Activated CD8-positive, alpha-beta memory T cell treated with anti-CD3 and anti-CD28 coated beads, Interleukin-2, amount 50 U/mL, for 24 hours (primary cell): ENCODE results near the gene HERPUD2.
"Not testable (repeated sequence)": the region's sequence is repeated elsewhere in the genome, so short reads cannot be mapped to it uniquely, and the experiment has no call there.

ENCODE experiments used
- DNase-seq: peaks from one replicate; pipeline ENCODE4 v3.0.0-alpha.2; 2020; ENCODE audit errors: extremely low read depth

HERPUD2 gene

GRCh38 chr7:35613150-35613549 lies 81.8 kb downstream of the HERPUD2 start:
- no peak for DNase-seq

GRCh38 chr7:35605760-35606159 lies 89.2 kb downstream of the HERPUD2 start:
- no peak for DNase-seq

GRCh38 chr7:35604595-35604994 lies 90.3 kb downstream of the HERPUD2 start:
- DNase-seq: no peak

- DNase-seq: no peak
Observed at GRCh38 chr7:35599645-35600044, 95.3 kb downstream of the HERPUD2 start.

- no peak for DNase-seq
Observed at GRCh38 chr7:35599061-35599460, 95.9 kb downstream of the HERPUD2 start.

- no peak for DNase-seq
Observed at GRCh38 chr7:35596061-35596460, 98.9 kb downstream of the HERPUD2 start.

- no peak for DNase-seq
Observed at GRCh38 chr7:35593899-35594298, 101.0 kb downstream of the HERPUD2 start.

- no peak for DNase-seq
Observed at GRCh38 chr7:35588647-35589046, 106.3 kb downstream of the HERPUD2 start.

- DNase-seq: no peak
Observed at GRCh38 chr7:35584990-35585389, 109.9 kb downstream of the HERPUD2 start.

GRCh38 chr7:35584533-35584932 lies 110.4 kb downstream of the HERPUD2 start:
- DNase-seq: not testable (repeated sequence)
